ENCODE results near the gene DDX23. TPM values are rescaled to one million over a fixed set of nuclear protein-coding genes. Genes with fewer than 3 reads are reported as not detected.
"Not testable (repeated sequence)": the region's sequence is repeated elsewhere in the genome, so short reads cannot be mapped to it uniquely, and the experiment has no call there.

DDX23 gene
- total and polyA plus RNA-seq, 10 donors = 33.1 to 104 (median 83.5) TPM

DNA sequence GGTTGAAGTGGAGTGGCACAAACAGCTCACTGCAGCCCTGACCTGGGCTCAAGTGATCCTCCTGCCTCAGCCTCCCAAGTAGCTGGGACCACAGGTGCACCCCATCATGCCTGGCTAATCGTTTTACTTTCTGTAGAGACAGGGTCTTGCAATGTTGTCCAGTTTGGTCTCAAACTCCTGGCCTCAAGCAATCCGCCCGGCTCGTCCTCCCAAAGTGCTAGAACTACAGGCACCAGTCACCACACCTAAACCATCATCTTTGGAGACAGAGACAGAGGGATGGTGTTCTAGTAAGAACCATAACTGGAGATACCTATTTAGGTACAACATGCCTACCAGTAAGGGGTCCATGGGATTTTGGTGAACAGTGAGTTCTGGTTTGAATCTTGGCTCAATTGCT, 2.5 kb upstream of the DDX23 start:
- H3K36me3 ChIP-seq = peaks cover 0 to 15% (median 5%) of the 10 kb centered on the region in 6 donors
- H3K27ac ChIP-seq = no peak overlapping the region
- H3K27me3 ChIP-seq (replicated peaks in 1 of 7) = no peaks in the 10 kb centered on the region
- intact Hi-C loops (cut with DNase I; ENCODE audit: low total_unique reads) = no loop called here
- peaks cover 18 to 36% (median 31%) of the 10 kb centered on the region in 6 donors for H3K4me1 ChIP-seq
- DNase-seq = no peak
- no peaks in the 10 kb centered on the region for H3K9me3 ChIP-seq
- 81 to 95% (median 87%) methylated on average over 4 of the region's 4 CpGs for WGBS, 5 donors
- no peak for TF ChIP-seq POLR2A (IDR thresholded peaks at IDR 0.05)
- TF ChIP-seq, protein P1, sequence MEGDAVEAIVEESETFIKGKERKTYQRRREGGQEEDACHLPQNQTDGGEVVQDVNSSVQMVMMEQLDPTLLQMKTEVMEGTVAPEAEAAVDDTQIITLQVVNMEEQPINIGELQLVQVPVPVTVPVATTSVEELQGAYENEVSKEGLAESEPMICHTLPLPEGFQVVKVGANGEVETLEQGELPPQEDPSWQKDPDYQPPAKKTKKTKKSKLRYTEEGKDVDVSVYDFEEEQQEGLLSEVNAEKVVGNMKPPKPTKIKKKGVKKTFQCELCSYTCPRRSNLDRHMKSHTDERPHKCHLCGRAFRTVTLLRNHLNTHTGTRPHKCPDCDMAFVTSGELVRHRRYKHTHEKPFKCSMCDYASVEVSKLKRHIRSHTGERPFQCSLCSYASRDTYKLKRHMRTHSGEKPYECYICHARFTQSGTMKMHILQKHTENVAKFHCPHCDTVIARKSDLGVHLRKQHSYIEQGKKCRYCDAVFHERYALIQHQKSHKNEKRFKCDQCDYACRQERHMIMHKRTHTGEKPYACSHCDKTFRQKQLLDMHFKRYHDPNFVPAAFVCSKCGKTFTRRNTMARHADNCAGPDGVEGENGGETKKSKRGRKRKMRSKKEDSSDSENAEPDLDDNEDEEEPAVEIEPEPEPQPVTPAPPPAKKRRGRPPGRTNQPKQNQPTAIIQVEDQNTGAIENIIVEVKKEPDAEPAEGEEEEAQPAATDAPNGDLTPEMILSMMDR (IDR thresholded peaks at IDR 0.05 in 8 of 11, conservative IDR thresholded peaks at IDR 0.05 in 3 of 11) = no peak
- TF ChIP-seq POLR2AphosphoS5 (IDR thresholded peaks at IDR 0.05) = no peak
- no peak overlapping the region for H3K4me3 ChIP-seq

DNA sequence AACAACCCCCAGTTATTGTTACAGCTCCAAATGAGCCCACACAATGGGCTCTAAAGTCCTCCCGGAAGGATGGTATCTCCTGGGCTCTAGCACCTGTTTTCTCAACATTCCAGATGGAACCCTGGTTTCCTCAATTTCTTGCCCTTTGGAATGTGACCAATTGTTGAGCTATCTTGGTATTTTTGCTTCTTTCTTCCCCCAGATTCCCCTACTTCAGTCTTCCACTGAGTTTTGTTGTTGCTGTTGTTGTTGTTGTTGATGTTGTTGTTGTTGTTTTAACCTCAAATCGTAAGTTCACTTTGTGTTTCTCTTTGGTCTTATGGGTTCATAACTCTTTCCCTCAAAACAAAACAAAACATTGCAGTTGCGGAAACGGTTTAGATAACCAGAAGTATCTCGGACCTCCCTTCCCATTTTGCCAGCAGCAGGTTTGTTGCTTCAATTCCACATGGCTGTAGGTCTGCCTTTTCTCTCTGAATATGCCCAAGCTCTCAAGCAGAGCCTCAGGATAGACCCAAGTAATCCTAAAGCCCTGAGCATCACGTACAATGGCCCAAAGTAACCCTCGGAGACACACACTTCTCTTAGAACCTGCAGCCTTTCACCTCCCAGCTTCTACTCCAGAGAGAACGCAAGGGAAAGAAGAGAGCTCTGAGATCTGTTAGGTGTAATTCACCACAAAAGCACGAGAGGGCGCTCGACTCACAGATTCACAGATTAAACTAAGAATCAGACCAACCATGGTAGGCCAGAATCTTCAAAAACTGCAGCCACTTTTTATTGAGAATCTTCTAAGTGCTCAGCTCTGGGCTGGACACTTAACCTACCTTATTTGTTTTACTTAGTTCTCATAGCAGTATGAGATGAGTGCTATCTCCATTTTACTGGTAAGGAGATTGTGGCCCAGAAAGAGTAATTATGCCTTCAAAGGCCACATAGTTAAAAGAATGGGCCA, 1.0 kb upstream of the DDX23 start:
- Histone ChIP-seq H3K27me3 (replicated peaks in 1 of 7) (no peaks in the 10 kb centered on the region), H3K36me3 (peaks cover 0 to 26% (median 6%) of the 10 kb centered on the region in 6 donors), H3K4me3 (peak overlapping the region; percentile 70 to 99 (median 91)), H3K27ac (peak overlapping the region; percentile 82 to 93 (median 92)), H3K9me3 (no peaks in the 10 kb centered on the region), H3K4me1 (peaks cover 18 to 51% (median 42%) of the 10 kb centered on the region in 6 donors)
- intact Hi-C loops (cut with DNase I; ENCODE audit: low total_unique reads) = loop anchor here (2.0 kb wide), 1 partner anchor 38 kb away; no protein-coding TSS in a partner anchor
- 0 to 2% (median 1%) methylated on average over 11 of the region's 11 CpGs for WGBS, 5 donors
- TF ChIP-seq POLR2A (IDR thresholded peaks at IDR 0.05) (no peak), POLR2AphosphoS5 (IDR thresholded peaks at IDR 0.05) (no peak)
- TF ChIP-seq, protein P1 (IDR thresholded peaks at IDR 0.05 in 8 of 11, conservative IDR thresholded peaks at IDR 0.05 in 3 of 11) = peak; percentile 90 to 95 (median 93)
- DNase-seq = peak; percentile 89

DNA sequence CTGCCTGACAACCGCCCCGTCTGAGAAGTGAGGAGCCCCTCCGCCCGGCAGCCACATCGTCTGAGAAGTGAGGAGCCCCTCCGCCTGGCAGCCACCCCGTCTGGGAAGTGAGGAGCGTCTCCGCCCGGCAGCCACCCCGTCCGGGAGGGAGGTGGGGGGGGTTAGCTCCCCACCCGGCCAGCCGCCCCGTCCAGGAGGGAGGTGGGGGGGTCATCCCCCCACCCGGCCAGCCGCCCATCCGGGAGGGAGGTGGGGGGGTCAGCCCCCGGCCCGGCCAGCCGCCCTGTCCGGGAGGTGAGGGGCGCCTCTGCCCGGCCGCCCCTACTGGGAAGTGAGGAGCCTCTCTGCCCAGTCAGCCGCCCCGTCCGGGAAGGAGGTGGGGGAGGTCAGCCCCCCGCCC, 9.9 kb downstream of the DDX23 start:
- H3K4me3 ChIP-seq; H3K27me3 ChIP-seq (replicated peaks in 1 of 7); H3K4me1 ChIP-seq; intact Hi-C loops (cut with DNase I; ENCODE audit: low total_unique reads); H3K27ac ChIP-seq; H3K9me3 ChIP-seq; DNase-seq: not testable (repeated sequence)
- WGBS, 5 donors = 91 to 100% (median 94%) methylated on average over 3 to 29 of the region's 29 CpGs
- H3K36me3 ChIP-seq = peaks cover 0 to 98% (median 75%) of the 10 kb centered on the region in 6 donors

DNA sequence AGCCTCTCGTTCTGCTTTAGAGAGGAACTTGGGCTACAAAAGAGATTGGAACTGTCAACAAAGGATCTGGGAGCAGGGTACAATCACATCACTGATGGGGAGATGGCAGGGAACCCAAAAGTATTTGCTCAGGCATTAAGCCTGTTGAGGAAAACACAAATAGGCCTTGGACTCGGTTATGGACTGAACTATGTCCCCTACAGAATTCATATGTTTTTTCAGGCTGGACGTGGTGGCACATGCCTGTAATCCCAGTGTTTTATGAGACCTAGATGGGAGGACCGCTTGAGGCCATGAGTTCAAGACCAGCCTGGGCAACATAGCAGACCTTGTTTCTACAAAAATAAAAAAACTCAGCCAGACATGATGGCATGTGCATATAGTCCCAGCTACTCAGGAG, 13.9 kb downstream of the DDX23 start:
- Histone ChIP-seq H3K27me3 (replicated peaks in 1 of 7) (no peaks in the 10 kb centered on the region), H3K27ac (no peak overlapping the region), H3K36me3 (peaks cover 7 to 98% (median 84%) of the 10 kb centered on the region in 6 donors), H3K4me1 (no peaks in the 10 kb centered on the region), H3K9me3 (no peaks in the 10 kb centered on the region), H3K4me3 (no peak overlapping the region)
- TF ChIP-seq, protein P1 (IDR thresholded peaks at IDR 0.05 in 8 of 11, conservative IDR thresholded peaks at IDR 0.05 in 3 of 11) = no peak
- TF ChIP-seq POLR2AphosphoS5 (IDR thresholded peaks at IDR 0.05) = no peak
- intact Hi-C loops (cut with DNase I; ENCODE audit: low total_unique reads) = no loop called here
- WGBS, 5 donors = 93 to 95% (median 94%) methylated on average over 4 of the region's 4 CpGs
- DNase-seq = no peak

Data from spleen (tissue), 11 donors.